IMR-90 (cell line): Measurements from ENCODE around the gene HAGH. TPM values are rescaled to one million over a fixed set of nuclear protein-coding genes. Genes with fewer than 3 reads are reported as not detected.

Experiments
- ATAC-seq: fragments of 200-7000 bp; cut with Tn5 transposase; 2 replicates; pipeline ENCODE4 v1.9.1; 2020; ENCODE audit warnings: low read depth, mild to moderate bottlenecking, moderate library complexity
- BruUV-seq: library from RNA; stranded (reverse); fragments of 400-500 nt; replicated peaks from 2 replicates; lab custom pipeline; 2021; lab: Mats Ljungman, UMichigan
- CTCF ChIA-PET: fragments of 300-600 bp; formaldehyde crosslinking; extraction: SDS; loops from one replicate; lab custom pipeline; 2021; ENCODE audit warnings: antibody characterized with exemption; lab: Yijun Ruan, JAX
- POLR2A ChIA-PET: fragments of 300-600 bp; sonication (Branson Sonifier 250); formaldehyde crosslinking; loops from one replicate; lab custom pipeline; 2022; ENCODE audit warnings: antibody characterized with exemption; ENCODE audit not compliant: unreplicated experiment; lab: Charles Lee
- DNase-seq: peaks from one replicate; pipeline ENCODE4 v3.0.0; 2013
- H2AFZ ChIP-seq: replicated peaks from 2 replicates; pipeline ENCODE3; 2013; ENCODE audit warnings: low read length, mild to moderate bottlenecking; ENCODE audit not compliant: poor library complexity
- H2AK5ac ChIP-seq: 2 replicates; pipeline ENCODE4 v1.6.1; 2013; ENCODE audit warnings: low read depth, low read length, inconsistent platforms
- H2AK9ac ChIP-seq: replicated peaks from 2 replicates; pipeline ENCODE3; 2013; ENCODE audit warnings: mild to moderate bottlenecking, low read depth, low read length, moderate library complexity; ENCODE audit not compliant: poor library complexity
- H2BK120ac ChIP-seq: 2 replicates; pipeline ENCODE4 v1.6.1; 2013; ENCODE audit warnings: low read depth, low read length, inconsistent platforms
- H2BK15ac ChIP-seq: 3 replicates; pipeline ENCODE4 v1.6.1; 2013; ENCODE audit warnings: low read depth, low read length, inconsistent platforms
- H2BK20ac ChIP-seq: 2 replicates; pipeline ENCODE4 v1.6.1; 2013; ENCODE audit warnings: low read depth, mild to moderate bottlenecking, inconsistent platforms, low read length, moderate library complexity
- H2BK5ac ChIP-seq: 2 replicates; pipeline ENCODE4 v1.6.1; 2013; ENCODE audit warnings: mild to moderate bottlenecking, low read depth, low read length, inconsistent platforms; ENCODE audit not compliant: poor library complexity, severe bottlenecking
- H3K14ac ChIP-seq: replicated peaks from 2 replicates; pipeline ENCODE4 v1.6.1; 2013; ENCODE audit warnings: low read depth, low read length, inconsistent platforms
- H3K18ac ChIP-seq: 2 replicates; pipeline ENCODE4 v1.6.1; 2013; ENCODE audit warnings: low read depth, low read length, control low read depth
- H3K23ac ChIP-seq: 2 replicates; pipeline ENCODE4 v1.6.1; 2013; ENCODE audit warnings: low read depth, low read length, inconsistent platforms
- H3K27ac ChIP-seq: 2 replicates; pipeline ENCODE4 v1.5.1; 2013; ENCODE audit warnings: mild to moderate bottlenecking, control low read depth, low read length; ENCODE audit not compliant: insufficient read depth
- H3K27me3 ChIP-seq: 2 replicates; pipeline ENCODE4 v1.6.1; 2013; ENCODE audit warnings: low read length; ENCODE audit not compliant: control insufficient read depth, insufficient read depth
- H3K36me3 ChIP-seq: 2 replicates; pipeline ENCODE4 v1.6.1; 2013; ENCODE audit warnings: low read length, mixed read lengths; ENCODE audit not compliant: control insufficient read depth, insufficient read depth
- H3K4ac ChIP-seq: 2 replicates; pipeline ENCODE4 v1.6.1; 2013; ENCODE audit warnings: low read depth, low read length, inconsistent platforms
- H3K4me1 ChIP-seq: 2 replicates; pipeline ENCODE4 v1.6.1; 2013; ENCODE audit warnings: low read length, mixed read lengths; ENCODE audit not compliant: control insufficient read depth, insufficient read depth
- H3K4me2 ChIP-seq: 2 replicates; pipeline ENCODE4 v1.6.1; 2013; ENCODE audit warnings: low read depth, mild to moderate bottlenecking, control low read depth, low read length, moderate library complexity
- H3K4me3 ChIP-seq: 2 replicates; pipeline ENCODE4 v1.5.1; 2013; ENCODE audit warnings: low read depth, mild to moderate bottlenecking, control low read depth, low read length, moderate library complexity; ENCODE audit not compliant: insufficient read depth
- H3K56ac ChIP-seq: 2 replicates; pipeline ENCODE4 v1.6.1; 2013; ENCODE audit warnings: low read length, inconsistent platforms; ENCODE audit not compliant: insufficient read depth; ENCODE audit errors: extremely low read depth
- H3K79me1 ChIP-seq, 2 experiments: 2 replicates each; pipeline ENCODE4 v1.6.1; 2013; ENCODE audit warnings: low read length in 2 of 2, inconsistent platforms in 1 of 2, low read depth in 1 of 2
- H3K9ac ChIP-seq: 2 replicates; pipeline ENCODE4 v1.6.1; 2013; ENCODE audit warnings: low read depth, low read length, control low read depth
- H3K9me1 ChIP-seq: 2 replicates; pipeline ENCODE4 v1.6.1; 2013; ENCODE audit warnings: low read length, inconsistent platforms; ENCODE audit not compliant: insufficient read depth
- H3K9me3 ChIP-seq: 2 replicates; pipeline ENCODE4 v1.6.1; 2013; ENCODE audit warnings: low read length; ENCODE audit not compliant: control insufficient read depth, insufficient read depth
- H4K20me1 ChIP-seq: 2 replicates; pipeline ENCODE4 v1.6.1; 2013; ENCODE audit warnings: low read length, inconsistent platforms; ENCODE audit not compliant: insufficient read depth
- H4K5ac ChIP-seq: 2 replicates; pipeline ENCODE4 v1.6.1; 2013; ENCODE audit warnings: mild to moderate bottlenecking, low read depth, low read length, control low read depth
- H4K8ac ChIP-seq, 2 experiments: 2 replicates each; pipeline ENCODE4 v1.6.1; 2013; ENCODE audit warnings: low read depth in 2 of 2, low read length in 2 of 2, control low read depth in 1 of 2, inconsistent platforms in 1 of 2
- H4K91ac ChIP-seq: 2 replicates; pipeline ENCODE4 v1.6.1; 2013; ENCODE audit warnings: low read depth, low read length, inconsistent platforms; ENCODE audit not compliant: insufficient read depth
- CHD1 ChIP-seq: IDR thresholded peaks from 2 replicates; pipeline ENCODE4 v1.6.1; 2012; ENCODE audit warnings: low read depth, low read length, improper control_type of control experiment
- FOS ChIP-seq: fragments of 150-350 bp; IDR thresholded peaks from 2 replicates; pipeline ENCODE4 v1.6.1; 2016; ENCODE audit warnings: low read depth, low read length
- MAZ ChIP-seq: IDR thresholded peaks from 2 replicates; pipeline ENCODE4 v1.6.1; 2012; ENCODE audit warnings: low read depth, mild to moderate bottlenecking, low read length, improper control_type of control experiment, moderate library complexity, borderline replicate concordance
- MXI1 ChIP-seq: IDR thresholded peaks from 2 replicates; pipeline ENCODE4 v1.6.1; 2012; ENCODE audit warnings: low read depth, mild to moderate bottlenecking, low read length, moderate library complexity, borderline replicate concordance
- NFE2L2 ChIP-seq: fragments of 150-350 bp; IDR thresholded peaks from 2 replicates; pipeline ENCODE4 v1.6.1; 2016; ENCODE audit warnings: low read depth, mild to moderate bottlenecking, low read length
- POLR2A ChIP-seq: IDR thresholded peaks from 2 replicates; pipeline ENCODE4 v1.6.1; 2012; ENCODE audit warnings: mild to moderate bottlenecking, low read depth, low read length
- RAD21 ChIP-seq: IDR thresholded peaks from 2 replicates; pipeline ENCODE4 v1.6.1; 2012; ENCODE audit warnings: low read length, improper control_type of control experiment
- RCOR1 ChIP-seq: IDR thresholded peaks from 2 replicates; pipeline ENCODE4 v1.6.1; 2012; ENCODE audit warnings: mild to moderate bottlenecking, low read length, improper control_type of control experiment; ENCODE audit not compliant: insufficient replicate concordance
- RFX5 ChIP-seq: IDR thresholded peaks from 2 replicates; pipeline ENCODE4 v1.8.0; 2012; ENCODE audit warnings: low read depth, mild to moderate bottlenecking, low read length, moderate library complexity
- USF2 ChIP-seq: fragments of 150-350 bp; IDR thresholded peaks from 2 replicates; pipeline ENCODE4 v1.6.1; 2017; ENCODE audit warnings: mild to moderate bottlenecking, antibody characterized with exemption, low read length, low read depth
- WGBS, 2 experiments: methylation state at CpG; one replicate each; pipeline versions ENCODE4 v1.1.5 to v1.1.7; 2013; ENCODE audit warnings: missing lambda C conversion rate in 2 of 2; ENCODE audit not compliant: insufficient read length in 1 of 2; ENCODE audit errors: extremely low coverage in 2 of 2; 5-methylcytosine and 5-hydroxymethylcytosine counted together
- dilution Hi-C: fragments of 300-500 bp; cut with HindIII; formaldehyde crosslinking; loops from one replicate; pipeline ENCODE4 v1.14.3; 2018; ENCODE audit warnings: low sequenced_read_pairs; ENCODE audit not compliant: unreplicated experiment
- in situ Hi-C: fragments of 300-500 bp; cut with MboI; formaldehyde crosslinking; loops from 3 replicates; pipeline ENCODE4 v1.14.3; 2019; ENCODE audit warnings: low sequenced_read_pairs, inconsistent platforms, mixed read lengths
- intact Hi-C: fragments of 100-400 bp; cut with micrococcal nuclease; formaldehyde crosslinking; loops from 2 replicates; pipeline ENCODE4 v1.10.0; 2022
- polyA plus RNA-seq, 3 experiments: library from polyadenylated mRNA; depleted of rRNA; stranded (reverse); fragments of >200 nt; gene quantifications; 2 replicates each; pipeline ENCODE4 v1.2.3, GENCODE V29; 2012; ENCODE audit warnings: low replicate concordance in 1 of 3
- total RNA-seq: library from RNA; depleted of rRNA; stranded (reverse); fragments of >200 nt; gene quantifications from 2 replicates; pipeline ENCODE4 v1.2.3, GENCODE V29; 2012

The HAGH gene
- total and polyA plus RNA-seq, 2 of the 4 experiments (the other 2 are of a cell fraction) = 30.8 to 52.2 TPM

GRCh38 chr16:1846416-1846815 is 19.8 kb upstream of the HAGH start:
- no CpG with 5 or more reads among the region's 1 CpG for WGBS, 2 experiments
- H4K8ac ChIP-seq = no peak overlapping the region
- no peak overlapping the region for H2AFZ ChIP-seq
- DNase-seq (no peak), ATAC-seq (no peak)
- no peak overlapping the region for H3K4me2 ChIP-seq
- no peak overlapping the region for H3K4ac ChIP-seq
- no peaks in the 10 kb centered on the region for H3K79me1 ChIP-seq
- intact Hi-C loops = no loop called here
- no peaks in the 10 kb centered on the region for H3K36me3 ChIP-seq
- no peak overlapping the region for H3K23ac ChIP-seq
- H3K56ac ChIP-seq = no peak overlapping the region
- H3K27ac ChIP-seq = no peak overlapping the region
- H2BK120ac ChIP-seq = no peak overlapping the region
- no peak overlapping the region for H2BK20ac ChIP-seq
- no peak overlapping the region for H4K5ac ChIP-seq
- no peak overlapping the region for H2AK9ac ChIP-seq
- no TSS peak for BruUV-seq
- H3K14ac ChIP-seq = no peak overlapping the region
- no peaks in the 10 kb centered on the region for H3K9me1 ChIP-seq
- H3K9me3 ChIP-seq = no peaks in the 10 kb centered on the region
- H2AK5ac ChIP-seq = no peak overlapping the region
- no peak overlapping the region for H2BK5ac ChIP-seq
- H3K4me3 ChIP-seq = no peak overlapping the region
- POLR2A ChIA-PET = no interaction called here
- CTCF ChIA-PET = no interaction called here
- H4K91ac ChIP-seq = no peak overlapping the region
- H3K4me1 ChIP-seq = no peaks in the 10 kb centered on the region
- no peaks in the 10 kb centered on the region for H4K20me1 ChIP-seq
- TF ChIP-seq USF2 (no peak), RAD21 (no peak), CHD1 (no peak), FOS (no peak), MXI1 (no peak), MAZ (no peak), RCOR1 (no peak), POLR2A (no peak), NFE2L2 (no peak), RFX5 (no peak)
- in situ Hi-C loops = no loop called here
- H3K27me3 ChIP-seq = peaks cover 17% of the 10 kb centered on the region
- no peak overlapping the region for H3K9ac ChIP-seq
- no peak overlapping the region for H3K18ac ChIP-seq
- H2BK15ac ChIP-seq = no peak overlapping the region
- dilution Hi-C loops = no loop called here
